K562 treated with DMSO at 1 percent for 12 hours (cell line): ENCODE measurements around the gene DRAXIN. TPM values are rescaled to one million over a fixed set of nuclear protein-coding genes. Genes with fewer than 3 reads are reported as not detected.

Experiments
- total RNA-seq: library from RNA; unstranded; fragments of 300-600 nt; gene quantifications from 2 replicates; pipeline ENCODE4 v1.2.3, GENCODE V29; 2022; ENCODE audit not compliant: insufficient read depth

The DRAXIN gene, protein sequence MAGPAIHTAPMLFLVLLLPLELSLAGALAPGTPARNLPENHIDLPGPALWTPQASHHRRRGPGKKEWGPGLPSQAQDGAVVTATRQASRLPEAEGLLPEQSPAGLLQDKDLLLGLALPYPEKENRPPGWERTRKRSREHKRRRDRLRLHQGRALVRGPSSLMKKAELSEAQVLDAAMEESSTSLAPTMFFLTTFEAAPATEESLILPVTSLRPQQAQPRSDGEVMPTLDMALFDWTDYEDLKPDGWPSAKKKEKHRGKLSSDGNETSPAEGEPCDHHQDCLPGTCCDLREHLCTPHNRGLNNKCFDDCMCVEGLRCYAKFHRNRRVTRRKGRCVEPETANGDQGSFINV
- not detected in 2 replicates for total RNA-seq

DNA sequence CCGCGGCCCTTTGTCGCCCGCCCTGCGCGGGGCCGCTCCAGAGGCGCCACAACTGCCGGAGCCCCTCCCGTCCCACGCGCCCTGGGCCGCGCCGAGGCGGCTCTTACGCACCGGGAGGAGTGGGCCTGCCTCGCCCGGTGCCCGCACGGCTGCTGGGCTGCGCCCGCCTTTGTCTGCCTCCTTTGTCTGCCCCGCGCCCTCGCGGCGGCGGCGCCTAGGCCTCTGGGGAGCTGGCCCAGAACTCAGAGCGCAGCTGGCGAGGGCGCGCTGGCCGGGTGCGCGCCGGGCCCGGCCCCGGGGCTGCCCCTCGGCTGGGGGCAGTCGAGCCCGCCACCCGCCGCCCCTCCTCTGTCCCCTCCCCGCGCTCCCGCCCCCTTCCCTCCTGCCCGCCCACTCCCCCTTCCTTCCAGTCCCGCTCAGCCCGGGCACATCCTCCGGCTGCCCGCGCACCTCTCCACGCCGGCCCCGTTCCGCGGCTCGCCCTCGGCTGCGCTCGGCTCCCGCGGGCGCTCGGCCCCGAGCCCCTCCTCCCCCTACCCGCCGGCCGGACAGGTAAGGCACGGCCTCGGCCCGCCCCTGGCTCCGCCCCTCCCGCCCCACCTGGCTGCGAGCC is at the start of gene DRAXIN:
Gene DRAXIN, plus strand, starts transcription at position 409 of the 613 bp plus-strand sequence. CDS start 14,549 bp downstream, outside the sequence.

DNA sequence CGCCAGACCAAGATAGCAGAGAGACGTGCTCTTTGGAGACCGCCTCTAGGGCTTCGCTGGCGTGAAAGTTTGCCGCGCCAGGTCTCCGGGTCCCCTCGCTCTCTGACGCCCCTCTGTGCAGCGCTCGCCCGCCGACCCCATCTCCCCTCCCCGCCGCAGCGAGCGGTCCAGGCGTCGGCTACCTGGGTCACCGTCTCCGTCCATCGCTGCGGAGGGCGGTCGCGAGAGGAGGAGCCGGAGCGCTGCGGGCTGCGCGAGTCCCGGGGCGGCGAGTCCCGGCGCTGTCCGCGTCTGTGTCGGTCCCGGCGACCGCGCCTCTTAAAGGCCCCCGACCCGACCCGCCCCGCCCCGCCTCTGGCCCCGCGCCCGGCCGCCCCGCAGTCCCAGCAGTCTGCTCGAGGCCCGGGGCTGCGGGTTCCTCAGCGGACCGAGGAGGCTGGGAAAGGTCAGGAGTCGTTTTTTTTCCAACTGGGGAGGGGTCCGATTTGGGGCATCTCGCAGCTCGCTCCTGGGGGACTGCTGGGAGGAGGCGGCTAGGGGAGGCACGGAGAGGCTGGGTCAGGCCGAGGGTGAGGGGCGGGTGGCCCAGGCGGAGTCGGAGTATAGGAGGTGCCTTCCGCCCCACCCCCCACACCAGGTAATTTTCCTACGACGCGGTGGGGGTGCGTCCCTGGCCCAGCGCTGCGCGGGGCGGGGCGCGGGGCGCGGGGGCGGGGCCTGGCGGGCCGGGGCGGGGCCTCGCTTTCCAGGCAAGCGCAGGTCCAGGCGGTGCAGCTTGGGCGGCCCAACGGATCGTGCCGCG is 37.2 kb upstream of the DRAXIN start, which contains the start of the genes FBXO2 and FBXO44:
Gene FBXO2, minus strand, starts transcription at position 293 of the 802 bp plus-strand sequence. Its CDS starts 89 bp downstream, at position 204.
Gene FBXO44, plus strand, starts transcription at position 741 of the 802 bp plus-strand sequence. CDS start 959 bp downstream, outside the sequence.

DNA sequence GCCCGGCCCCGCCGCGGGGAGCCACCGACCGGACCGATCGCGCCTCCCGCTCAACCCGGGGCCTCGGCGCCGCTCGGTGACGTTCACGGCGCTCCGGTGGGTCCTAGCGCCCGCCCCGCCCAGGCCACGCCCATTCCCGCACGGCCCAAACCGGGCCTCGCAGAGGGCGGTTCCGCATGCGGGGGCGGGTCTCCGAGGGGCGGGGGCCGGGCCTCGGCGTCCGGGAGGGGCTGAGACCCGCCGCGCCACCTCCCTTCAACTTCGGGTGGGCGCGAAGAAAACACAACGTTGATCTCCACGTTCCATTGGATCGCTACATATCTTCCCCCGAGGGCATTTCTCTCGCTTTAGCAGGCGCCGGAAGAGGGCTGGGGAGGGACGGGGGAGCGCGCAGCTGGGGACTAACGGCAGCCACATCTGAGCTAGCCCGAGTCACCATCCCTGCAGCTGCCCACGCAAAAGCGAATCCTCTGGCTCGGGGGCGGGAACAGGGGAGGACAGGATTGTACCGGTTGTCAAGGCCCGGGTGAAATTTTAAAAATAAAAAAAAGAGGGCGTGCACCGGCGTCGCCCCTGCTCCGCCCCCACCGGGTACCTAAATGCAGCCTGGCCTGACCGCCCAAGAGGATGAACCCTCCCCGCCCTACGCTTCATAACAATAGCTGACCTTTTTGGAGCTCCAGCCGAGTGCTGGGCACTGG is 10.3 kb upstream of the DRAXIN start, which contains the start of gene MAD2L2:
Gene MAD2L2, minus strand, starts transcription at position 78 of the 701 bp plus-strand sequence. CDS start 547 bp downstream, outside the sequence.

DNA sequence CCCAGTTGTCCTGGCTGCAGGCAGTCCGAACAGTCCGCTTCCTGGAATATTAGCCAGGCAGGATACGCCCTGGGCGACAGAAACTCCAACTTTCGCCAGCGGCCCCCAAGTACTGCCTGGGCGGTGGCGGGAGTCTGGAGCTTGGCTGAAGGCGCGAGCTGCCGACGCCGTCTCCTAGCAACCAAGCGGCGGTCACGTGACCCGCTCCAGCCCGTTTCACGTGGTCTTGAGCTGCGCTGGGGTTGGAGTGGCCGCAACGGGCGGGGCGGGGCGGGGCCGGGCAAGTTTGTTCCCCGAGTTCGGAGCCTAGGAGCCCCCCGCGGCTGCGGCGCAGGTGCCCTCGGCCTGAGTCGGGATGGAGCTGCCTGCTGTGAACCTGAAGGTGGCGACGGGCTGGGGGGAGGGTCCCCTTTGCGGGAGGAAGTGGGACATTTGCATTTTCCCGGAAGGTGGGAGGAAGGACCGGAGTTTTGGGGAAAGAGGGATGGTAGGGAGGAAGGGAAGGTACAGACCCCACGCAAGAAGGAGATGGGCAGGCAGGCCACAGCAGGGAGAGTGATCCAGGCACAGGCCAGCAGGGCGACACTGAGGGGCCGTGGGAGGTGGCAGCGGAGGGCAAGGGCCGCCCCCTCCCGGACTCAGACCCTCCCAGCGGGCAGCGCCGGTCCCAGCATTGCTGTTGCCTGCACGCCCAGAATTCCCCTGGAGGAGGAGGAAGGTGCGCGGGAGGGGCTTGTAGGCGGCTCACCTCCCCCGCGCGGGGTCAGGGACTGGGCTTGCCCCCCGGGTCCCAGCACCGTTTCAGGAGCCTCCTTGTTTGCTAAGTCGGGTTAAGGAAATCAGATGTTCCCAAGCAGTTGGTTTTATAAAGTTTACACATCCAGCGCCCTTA is 44.6 kb downstream of the DRAXIN start, which contains the start of gene AGTRAP:
Gene AGTRAP, plus strand, starts transcription at position 283 of the 892 bp plus-strand sequence. Its CDS starts 73 bp downstream, at position 356.

DNA sequence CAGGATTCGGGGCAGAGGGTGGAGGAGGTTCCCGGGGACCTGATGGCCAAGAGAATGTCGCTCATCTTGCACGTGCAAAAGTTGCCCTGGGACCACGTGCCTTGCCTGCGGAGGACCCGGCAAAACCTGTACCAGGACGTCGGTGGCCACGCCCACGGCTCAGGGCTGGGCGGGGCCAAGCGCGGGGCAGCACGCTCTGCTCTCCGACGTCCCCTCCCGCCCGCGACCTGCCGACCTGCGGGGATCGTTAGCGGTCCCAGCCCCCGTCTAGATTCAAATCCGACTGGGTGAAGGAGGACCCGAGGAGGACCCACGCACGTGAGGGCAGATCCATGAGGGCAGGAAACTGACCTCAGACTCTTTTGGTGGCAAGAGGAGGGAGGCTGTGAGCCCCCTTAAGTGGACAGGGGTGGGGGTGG is 70.5 kb downstream of the DRAXIN start, which contains the start of gene C1orf167:
Gene C1orf167, plus strand, starts transcription at position 206 of the 419 bp plus-strand sequence. CDS start 2,208 bp downstream, outside the sequence.

Other genes starting within 250 kb of the DRAXIN start
- gene DISP3, start 212.6 kb upstream of the DRAXIN start, total RNA-seq, result not detected in 2 replicates
- 3.5 and 3.7 TPM in 2 replicates for gene FBXO2, start 37.3 kb upstream of the DRAXIN start, total RNA-seq
- 15.0 and 15.5 TPM in 2 replicates for gene FBXO44, start 36.8 kb upstream of the DRAXIN start, total RNA-seq
- gene FBXO6, start 27.5 kb upstream of the DRAXIN start, total RNA-seq, result 37.0 and 40.5 TPM in 2 replicates
- gene MAD2L2, start 10.6 kb upstream of the DRAXIN start, total RNA-seq, result 250 and 265 TPM in 2 replicates
- gene AGTRAP, start 44.4 kb downstream of the DRAXIN start, total RNA-seq, result 136 and 148 TPM in 2 replicates
- gene C1orf167, start 70.5 kb downstream of the DRAXIN start, total RNA-seq, result not detected in 2 replicates
- 30.8 and 87.0 TPM in 2 replicates for gene MTHFR, start 114.3 kb downstream of the DRAXIN start, total RNA-seq
- 4.5 and 12.7 TPM in 2 replicates for gene CLCN6, start 114.5 kb downstream of the DRAXIN start, total RNA-seq
- not detected in 2 replicates for gene NPPA, start 156.1 kb downstream of the DRAXIN start, total RNA-seq
- gene NPPB, start 167.2 kb downstream of the DRAXIN start, total RNA-seq, result not detected in 2 replicates
- 113 and 128 TPM in 2 replicates for gene KIAA2013, start 234.7 kb downstream of the DRAXIN start, total RNA-seq
- gene PLOD1, start 243.0 kb downstream of the DRAXIN start, total RNA-seq, result 97.7 and 178 TPM in 2 replicates